GM18511 (cell line): ENCODE data around the gene OSBPL8.

Experiments used
- ATAC-seq: cut with Tn5 transposase; IDR thresholded peaks from one replicate; pipeline ENCODE4 v1.9.1; 2021; ENCODE audit warnings: mild to moderate bottlenecking, moderate library complexity; ENCODE audit not compliant: unreplicated experiment

OSBPL8 gene

DNA sequence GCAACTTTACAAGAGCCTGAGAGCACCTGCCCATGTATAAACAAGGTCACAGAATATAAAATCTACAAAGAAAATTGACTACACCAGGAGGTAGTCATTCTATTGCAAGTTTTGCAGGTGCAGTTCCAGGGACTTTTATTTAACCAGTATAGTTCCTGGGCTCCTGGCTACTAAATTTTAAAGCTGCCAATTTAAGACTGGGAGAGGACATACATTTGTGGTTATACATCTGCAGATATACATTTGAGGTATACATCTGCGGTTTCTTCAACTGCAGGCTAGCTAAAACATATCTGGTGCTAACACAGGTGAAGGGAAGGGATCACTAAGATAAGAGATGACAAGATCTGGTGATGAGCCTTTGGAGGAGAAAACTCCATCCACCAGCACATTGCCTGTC lies 241.6 kb downstream of the OSBPL8 start:
- no peak for ATAC-seq

DNA sequence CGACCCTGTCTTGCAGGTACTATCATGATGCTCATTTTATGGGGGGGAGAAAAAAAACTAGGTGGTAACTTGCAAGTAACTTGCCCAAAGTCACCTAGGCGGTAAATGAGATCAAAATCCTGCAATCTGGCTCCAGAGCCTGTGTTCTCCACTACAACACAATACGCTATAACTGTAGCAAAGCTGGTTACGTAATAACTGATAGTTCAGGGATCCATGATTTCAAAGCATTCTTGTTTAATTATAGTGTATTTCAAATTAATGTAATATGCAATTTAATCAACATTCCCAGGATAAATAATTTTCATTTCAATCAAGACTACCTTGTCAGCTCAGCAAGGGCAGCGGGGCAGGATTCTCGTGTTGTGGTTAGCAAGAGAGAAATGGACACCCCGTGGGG lies 243.1 kb downstream of the OSBPL8 start:
- ATAC-seq: no peak

DNA sequence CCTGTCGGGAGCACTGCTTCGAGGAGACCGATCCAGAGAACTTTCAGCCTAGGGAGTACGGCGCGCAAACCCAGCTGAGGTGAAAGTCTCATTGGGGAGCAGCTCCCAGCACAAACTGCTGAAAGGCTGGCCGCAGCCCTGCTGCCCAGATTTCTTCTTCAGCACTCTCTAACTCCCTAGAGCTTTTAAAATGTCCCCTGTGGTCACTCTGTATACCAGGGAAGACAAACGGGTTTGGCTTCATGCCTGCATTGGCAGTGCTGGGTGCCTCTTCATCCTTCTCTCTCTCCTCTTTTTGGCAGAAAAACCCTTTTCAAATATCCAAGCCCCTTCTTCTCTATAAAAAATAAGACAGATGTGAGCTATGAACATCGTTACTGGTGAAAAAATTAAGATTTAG lies 246.3 kb downstream of the OSBPL8 start:
- no peak for ATAC-seq

GRCh38 chr12:76312315-76312714 lies 247.3 kb downstream of the OSBPL8 start:
- ATAC-seq: no peak

GRCh38 chr12:76311796-76312195 lies 247.8 kb downstream of the OSBPL8 start:
- no peak for ATAC-seq

GRCh38 chr12:76310110-76310509 lies 249.5 kb downstream of the OSBPL8 start:
- no peak for ATAC-seq

GRCh38 chr12:76308866-76309265 lies 250.7 kb downstream of the OSBPL8 start:
- ATAC-seq: no peak

- ATAC-seq: no peak
Observed at GRCh38 chr12:76307083-76307482, 252.5 kb downstream of the OSBPL8 start.

GRCh38 chr12:76303989-76304460 lies 255.5 kb downstream of the OSBPL8 start:
- ATAC-seq: no peak

DNA sequence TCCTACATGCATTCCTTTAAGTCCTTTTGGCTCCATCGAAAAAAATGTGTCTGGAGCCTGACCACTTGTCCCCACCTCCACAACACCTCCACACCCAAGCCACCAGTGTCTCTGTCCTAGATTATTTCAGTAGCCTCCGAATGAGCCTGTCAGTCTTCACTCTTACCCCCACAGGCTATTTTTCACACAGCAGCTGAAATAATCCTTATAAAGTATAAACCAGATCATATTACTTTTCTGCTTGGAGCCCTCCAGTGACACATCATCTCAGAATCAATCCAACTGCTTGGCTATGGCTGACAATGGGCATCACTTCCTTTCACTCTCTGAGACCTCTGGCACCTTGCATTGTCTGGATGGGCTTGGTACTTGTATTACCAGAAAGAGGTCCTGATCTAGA lies 256.2 kb downstream of the OSBPL8 start:
- no peak for ATAC-seq
